Stimulated activated naive CD4-positive, alpha-beta T cell treated with Interleukin-2 at 50 U/mL for 16 hours (primary cell): Measurements from ENCODE around the gene CCDC43.
"Not testable (repeated sequence)": the region's sequence is repeated elsewhere in the genome, so short reads cannot be mapped to it uniquely, and the experiment has no call there.

Experiments used
- DNase-seq: peaks from one replicate; lab custom pipeline; 2025; lab: John Stamatoyannopoulos, UW

Gene CCDC43

DNA sequence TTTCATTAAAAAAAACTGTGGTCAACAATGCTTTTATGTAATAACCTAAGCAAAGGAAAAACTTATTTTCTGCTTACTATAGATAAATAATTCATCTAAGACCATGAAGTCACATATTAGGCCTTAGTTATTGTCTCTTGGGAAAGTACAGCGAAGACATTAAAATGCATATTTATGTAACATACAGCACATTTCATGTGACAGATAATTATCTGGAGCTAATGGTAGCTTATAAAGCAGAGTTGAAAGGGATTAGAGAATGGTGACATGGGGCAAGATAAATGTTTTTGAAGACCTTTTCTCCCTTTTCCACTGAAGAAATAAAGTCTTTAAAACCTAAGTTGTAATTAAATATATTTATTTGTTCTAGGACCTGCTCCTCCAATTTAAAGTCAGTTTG, 23.6 kb downstream of the CCDC43 start:
- DNase-seq, result no peak

DNA sequence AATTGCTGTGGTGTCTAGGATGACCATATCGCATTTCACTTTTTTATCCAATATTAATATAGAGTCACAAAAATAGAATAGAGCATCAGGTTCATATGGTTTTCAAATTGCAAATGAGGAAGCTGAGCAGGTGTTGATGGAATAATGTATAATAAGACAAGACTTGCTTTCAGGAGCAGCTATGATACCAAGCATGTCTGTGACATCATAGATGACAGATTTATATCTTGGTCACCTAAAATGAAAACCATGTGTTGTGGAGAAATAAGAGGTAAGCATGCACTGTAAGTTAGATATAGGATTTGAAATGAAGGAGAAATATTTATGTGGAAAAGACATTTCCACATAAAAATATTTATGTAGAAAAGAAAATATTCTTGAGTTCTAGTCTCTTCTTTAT, 24.7 kb downstream of the CCDC43 start:
- DNase-seq, result no peak

GRCh38 chr17:44663095-44663494, 26.5 kb downstream of the CCDC43 start:
- no peak for DNase-seq

- DNase-seq, result no peak
Measured at GRCh38 chr17:44661835-44662234, 27.7 kb downstream of the CCDC43 start.

- DNase-seq, result peak; percentile 5
Measured at GRCh38 chr17:44655983-44656710, 33.4 kb downstream of the CCDC43 start, which contains the start of gene MEIOC. TSS of gene MEIOC (plus strand) at chr17:44656468. CDS start at chr17:44656614, 146 bp downstream.

- no peak for DNase-seq
Measured at GRCh38 chr17:44653954-44654353, 35.6 kb downstream of the CCDC43 start.

DNA sequence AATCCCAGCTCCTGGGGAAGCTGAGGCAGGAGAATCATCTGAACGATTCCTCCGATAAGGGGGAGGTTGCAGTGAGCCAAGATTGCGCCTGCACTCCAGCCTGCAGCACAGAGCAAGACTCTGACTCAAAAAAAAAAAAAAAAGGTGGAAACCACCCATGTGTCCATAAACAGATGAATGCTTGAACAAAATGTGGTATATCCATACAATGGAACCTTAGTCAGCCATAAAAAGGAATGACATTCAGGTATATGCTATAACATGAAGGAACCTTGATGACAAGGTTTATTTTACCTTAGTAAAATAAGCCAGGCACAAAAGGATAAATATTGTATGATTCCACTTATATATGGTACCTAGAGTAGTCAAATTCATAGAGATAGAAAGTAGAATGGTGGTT, 36.2 kb downstream of the CCDC43 start:
- no peak for DNase-seq

GRCh38 chr17:44652727-44653126, 36.8 kb downstream of the CCDC43 start:
- DNase-seq, result no peak

DNA sequence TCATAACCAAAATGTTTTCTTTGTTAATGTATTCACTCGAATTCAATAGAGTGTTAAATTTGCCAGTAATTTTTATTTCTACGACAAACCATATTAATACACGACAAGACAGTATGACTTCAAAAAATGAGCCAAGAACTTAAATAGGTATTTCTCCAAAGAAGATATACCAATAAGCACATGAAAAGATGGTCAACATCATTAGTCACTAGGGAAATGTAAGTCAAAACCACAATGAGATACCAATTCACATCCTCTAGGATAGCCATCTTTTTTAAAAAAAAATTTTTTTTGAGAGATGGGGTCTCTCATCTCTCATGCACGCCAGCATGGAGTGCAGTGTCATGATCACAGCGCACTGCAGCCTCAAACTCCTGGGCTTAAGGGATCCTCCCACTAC, 38.3 kb downstream of the CCDC43 start:
- no peak for DNase-seq

DNA sequence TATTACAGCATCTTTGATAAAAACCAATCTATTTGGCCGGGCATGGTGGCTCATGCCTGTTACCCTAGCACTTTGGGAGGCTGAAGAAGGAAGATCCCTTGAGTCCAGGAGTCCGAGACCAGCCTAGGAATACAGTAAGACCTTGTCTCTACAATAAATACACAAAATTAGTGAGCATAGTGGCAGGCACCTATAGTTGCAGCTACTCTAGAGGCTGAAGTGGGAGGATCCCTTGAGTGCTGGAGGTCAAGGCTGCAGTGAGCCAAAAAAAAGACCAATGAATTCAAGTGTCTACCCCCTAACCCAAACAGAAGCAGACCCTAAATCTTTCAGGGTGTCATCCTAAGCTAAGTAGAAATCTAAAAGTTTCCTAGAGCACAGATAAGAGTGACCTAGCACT, 40.6 kb downstream of the CCDC43 start:
- DNase-seq, result no peak

DNA sequence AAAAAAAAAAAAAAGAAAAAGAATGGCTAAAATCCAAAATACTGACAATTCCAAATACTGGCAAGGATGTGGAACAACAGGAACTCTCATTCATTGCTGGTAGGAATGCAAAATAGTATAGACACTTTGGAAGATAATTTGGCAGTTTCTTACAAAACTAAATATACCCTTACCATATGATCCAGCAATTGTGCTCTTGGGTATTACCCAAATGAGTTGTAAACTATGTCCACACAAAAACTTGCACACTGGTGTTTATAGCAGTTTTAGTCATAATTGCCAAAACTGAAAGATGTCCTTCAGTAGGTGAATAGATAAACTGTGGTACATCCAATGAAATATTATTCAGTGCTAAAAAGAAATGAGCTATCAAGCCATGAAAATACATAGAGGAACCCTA, 41.8 kb downstream of the CCDC43 start:
- no peak for DNase-seq

DNA sequence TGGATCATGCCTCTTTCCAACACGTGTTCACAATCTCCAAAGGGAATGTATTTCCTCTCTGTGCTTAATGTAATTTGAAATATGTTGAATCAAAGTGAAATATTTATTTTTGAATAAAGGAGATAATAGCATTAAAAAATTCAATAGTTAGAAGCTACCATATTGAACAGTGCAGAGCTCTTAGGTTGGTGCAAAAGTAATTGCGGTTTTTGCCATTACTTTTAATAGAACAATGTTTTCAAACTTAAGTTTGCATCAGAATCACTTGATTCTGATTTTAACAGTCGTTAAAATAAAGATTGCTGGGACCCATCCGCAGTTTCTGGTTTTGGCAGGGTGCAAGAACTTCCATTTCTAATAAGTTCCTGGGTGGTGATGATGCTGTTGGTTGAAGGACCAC, 43.3 kb downstream of the CCDC43 start:
- no peak for DNase-seq

DNA sequence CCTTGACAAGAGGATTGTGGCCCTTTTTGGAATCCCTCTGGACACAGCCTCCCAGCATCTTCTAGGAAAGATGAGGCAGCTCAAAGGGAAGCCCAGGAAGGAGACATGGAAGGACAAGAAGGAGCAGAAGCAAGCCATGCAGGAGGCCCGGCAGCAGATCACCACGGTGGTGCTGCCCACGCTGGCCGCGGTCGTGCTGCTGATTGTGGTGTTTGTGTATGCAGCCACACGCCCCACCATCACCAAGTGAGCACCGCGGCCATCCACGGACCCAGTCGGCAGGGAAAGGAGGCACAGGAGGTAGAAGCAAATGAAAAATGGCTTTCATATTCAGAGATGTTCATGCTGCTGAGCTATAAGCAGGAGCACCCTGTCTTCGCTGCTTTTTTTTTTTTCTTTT, 44.2 kb downstream of the CCDC43 start:
- no peak for DNase-seq

DNA sequence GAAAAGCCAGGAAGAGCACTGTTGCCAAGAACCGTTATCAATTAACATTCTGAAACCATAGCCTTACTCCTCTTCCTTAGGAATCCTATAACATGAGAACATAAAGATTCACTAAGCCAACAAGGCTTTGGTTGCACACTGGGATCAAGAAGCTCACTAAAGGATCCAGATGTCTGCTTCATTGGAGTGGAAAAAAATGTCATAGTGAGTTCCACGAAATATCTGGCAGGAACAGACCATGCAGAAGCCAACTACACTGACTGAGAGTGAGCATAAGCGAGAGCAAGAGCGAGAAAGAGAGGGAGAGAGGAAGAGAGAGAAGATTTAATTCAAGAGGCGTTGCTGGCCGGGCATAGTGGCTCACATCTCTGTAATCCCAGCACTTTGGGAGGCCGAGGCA, 46.7 kb downstream of the CCDC43 start:
- no peak for DNase-seq

DNA sequence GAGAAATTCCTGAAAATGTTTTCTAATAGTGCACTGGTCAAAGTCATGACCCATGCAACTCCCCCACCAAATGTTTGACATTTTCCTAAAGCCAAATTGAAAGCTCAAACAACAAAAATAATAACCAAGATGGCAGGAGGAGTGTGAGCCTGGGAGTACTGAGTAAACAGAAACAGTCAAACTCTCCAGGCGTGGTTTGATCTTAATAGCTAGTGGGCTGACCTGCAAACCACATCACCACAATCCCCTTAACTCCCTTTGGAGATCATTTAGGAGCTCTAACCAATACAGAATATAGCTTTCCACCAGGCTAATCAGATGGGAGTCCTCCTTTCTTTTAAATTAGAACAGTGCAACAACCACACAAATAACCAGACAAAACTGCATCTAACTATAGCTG, 52.5 kb downstream of the CCDC43 start:
- DNase-seq, result no peak

- no peak for DNase-seq
Measured at GRCh38 chr17:44636562-44636961, 53.0 kb downstream of the CCDC43 start.

GRCh38 chr17:44634401-44634800, 55.2 kb downstream of the CCDC43 start:
- not testable (repeated sequence) for DNase-seq

GRCh38 chr17:44633998-44634397, 55.6 kb downstream of the CCDC43 start:
- no peak for DNase-seq

- DNase-seq, result no peak
Measured at GRCh38 chr17:44630703-44631102, 58.9 kb downstream of the CCDC43 start.

DNA sequence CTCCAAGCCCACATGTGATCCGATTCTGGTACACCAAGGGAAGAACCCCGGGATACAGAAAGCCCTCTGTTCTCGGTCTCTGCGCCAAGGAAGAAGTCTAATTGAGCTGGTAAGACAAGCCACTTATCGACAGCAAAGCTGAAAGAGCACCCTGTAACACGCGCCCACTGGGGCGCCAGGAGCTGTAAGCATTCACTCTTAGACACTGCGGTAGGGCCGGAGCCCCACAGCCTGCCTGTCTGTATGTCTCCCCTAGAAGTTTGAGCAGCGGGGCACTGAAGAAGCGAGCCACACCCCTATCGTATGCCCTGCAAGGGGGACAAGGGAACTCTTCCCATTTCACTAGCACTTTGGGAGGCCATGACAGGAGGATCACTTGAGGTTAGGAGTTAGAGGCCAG, 60.3 kb downstream of the CCDC43 start:
- no peak for DNase-seq

GRCh38 chr17:44628243-44629188, 61.1 kb downstream of the CCDC43 start:
- DNase-seq, result no peak

DNA sequence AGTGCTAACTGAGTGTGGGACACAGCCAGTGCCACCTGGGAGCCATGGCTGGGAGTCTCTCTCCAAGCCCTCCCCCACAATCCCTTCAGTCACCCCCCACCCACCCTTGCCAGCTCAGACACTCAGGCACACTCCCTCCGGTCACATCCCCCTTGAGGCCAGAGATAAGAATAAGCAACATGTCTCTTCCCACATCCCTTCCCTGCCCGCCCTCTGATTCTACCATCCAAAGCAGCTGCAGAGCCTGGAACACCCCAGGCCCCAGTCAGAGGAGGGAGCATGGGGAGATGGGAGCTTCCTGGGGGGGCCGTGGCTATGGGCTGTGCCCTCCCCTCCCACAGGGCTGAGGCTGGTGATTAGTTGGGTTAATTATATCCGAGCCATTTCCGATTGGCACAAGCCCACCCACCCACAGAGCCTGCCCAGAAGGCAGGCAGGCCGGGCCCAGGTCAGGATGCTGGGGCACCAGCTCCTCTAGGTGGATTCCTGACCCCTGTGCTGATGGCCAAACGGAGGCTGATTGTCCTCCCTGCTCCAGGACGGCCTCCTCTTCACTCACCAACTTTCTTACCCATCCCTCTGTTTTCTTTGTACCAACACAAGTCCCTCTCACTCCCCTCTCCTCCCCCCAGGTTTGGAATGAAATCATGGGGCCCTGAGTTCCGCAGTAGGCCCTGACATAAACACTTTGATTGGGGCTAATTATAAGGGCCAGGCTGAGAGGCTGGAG, 61.9 kb downstream of the CCDC43 start:
- no peak for DNase-seq
